T follicular helper cell (primary cell): ENCODE measurements around the gene DACH2.

Experiments
- DNase-seq: peaks from one replicate; pipeline ENCODE4 v3.0.0-alpha.2; 2020; ENCODE audit warnings: low read depth

Gene DACH2

DNA sequence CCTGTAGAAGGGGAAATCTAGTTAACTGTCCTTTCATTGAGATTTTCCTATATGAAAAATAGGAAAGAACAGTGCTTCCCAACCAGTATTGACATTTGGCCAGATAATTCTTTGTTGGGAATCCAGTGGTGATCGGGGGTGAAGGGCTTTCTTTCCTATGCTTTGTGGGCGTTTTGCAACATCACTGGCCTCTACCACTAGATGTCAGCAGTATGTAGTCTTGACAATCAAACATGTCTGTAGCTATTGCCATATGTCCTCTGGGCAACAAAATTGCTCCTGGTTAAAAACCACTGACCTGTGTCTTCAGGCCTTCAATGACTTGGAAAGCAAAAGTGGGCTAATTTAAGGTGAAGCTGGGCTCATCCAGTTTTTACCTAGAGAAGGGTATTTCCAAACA lies 658.5 kb downstream of the DACH2 start:
- no peak for DNase-seq

GRCh38 chrX:86809651-86810050 lies 661.4 kb downstream of the DACH2 start:
- DNase-seq = no peak

DNA sequence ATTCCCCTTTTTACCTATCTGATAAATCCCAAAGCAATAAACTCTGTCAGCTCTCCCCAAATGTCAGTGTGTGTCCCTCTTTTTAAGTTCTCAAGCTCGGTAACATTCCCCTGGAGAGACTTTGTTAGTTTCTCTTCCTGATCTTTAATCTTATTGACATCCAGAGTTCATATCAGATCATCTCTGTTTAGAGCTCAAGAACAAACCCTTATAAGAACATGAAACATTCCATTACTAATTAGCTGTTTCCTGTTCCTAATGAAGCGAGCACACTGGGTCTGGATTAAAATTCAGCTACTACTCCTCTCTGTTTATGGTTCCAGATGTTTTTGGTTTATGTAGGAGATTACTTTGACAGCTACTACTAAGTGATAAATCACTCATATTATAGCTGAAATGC lies 681.5 kb downstream of the DACH2 start:
- DNase-seq = no peak

DNA sequence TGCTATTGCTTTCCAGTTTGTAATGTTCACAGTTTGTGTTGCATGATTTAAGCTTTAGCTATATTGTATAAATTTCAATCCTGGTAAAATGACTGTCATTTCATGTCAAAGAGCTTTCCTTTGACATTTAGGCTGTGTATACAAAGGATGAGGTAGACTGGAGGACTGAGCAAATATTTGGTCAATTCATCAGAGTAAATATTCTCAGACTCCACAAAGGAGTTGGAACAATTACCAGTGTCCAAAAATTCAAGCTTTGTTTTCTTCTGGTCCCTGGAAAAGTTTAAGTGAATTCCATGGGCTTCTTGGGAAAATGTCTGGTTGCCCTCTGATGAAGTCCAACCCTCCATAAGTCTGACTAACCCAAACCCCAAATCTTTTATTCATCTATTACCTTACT lies 682.4 kb downstream of the DACH2 start:
- no peak for DNase-seq

DNA sequence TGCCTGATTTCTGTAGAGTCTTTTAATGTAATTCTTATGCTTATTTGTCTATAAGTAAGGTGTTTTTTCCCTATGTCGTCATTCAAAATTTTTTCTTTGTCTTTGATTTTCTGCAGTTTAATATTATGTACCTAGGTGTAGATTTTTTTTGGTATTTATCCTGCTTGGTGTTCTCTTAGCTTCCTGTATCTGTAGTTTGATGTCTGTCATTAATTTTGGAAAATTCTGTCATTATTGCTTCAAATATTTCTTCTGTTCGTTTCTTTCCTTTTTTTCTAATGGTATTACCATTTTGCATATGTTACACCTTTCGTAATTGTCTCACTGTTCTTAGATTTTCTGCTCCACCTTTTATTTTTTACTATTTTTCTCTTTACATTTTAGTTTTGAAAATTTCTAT lies 696.9 kb downstream of the DACH2 start:
- no peak for DNase-seq
